Activated CD4-positive, CD25-positive, alpha-beta regulatory T cell treated with anti-CD3 and anti-CD28 coated beads, Interleukin-2, amount 50 U/mL, for 72 hours (primary cell): ENCODE results near the gene RAB25.
A peak's percentile ranks its signal among the peaks of the same experiment; 100 is the strongest.

ENCODE experiments used
- DNase-seq: peaks from one replicate; pipeline ENCODE4 v3.0.0; 2021

RAB25 gene

DNA sequence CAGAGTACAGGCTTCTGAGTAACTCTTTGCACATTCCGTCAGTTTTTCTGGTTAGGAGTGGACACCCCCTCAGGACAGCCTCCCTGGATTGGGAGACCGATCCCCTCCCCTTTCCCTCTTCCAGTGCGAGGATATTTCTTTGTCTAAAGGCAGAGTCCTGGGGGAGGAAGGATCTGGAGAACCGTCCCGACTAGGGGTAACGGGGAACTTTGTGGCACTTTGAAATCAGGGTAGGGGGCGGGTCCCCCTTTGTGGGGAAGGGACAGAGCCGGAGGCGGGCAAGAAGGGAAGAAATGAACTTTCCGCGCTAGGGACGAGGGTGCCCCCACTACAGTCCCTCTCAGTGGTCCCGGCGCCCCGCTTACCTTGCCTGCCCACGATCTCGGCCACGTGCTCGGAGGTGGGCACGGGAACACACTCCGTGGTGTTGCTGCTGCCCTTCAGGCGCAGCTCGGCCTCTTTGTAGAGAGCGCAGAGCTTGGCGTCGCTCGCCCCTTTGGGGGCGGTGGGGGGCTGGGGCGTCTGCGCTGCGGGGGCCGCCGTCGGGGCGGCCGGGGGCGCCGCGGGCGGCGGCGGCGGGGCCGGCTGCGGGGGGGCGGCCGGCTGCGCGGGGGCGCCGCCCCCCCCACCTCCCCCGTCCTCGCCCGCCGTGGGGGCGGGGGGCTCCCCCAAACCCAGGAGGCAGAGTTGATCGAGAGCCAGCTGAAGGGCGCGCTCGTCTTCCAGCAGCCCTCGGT is 20.4 kb downstream of the RAB25 start:
- DNase-seq, result no peak

DNA sequence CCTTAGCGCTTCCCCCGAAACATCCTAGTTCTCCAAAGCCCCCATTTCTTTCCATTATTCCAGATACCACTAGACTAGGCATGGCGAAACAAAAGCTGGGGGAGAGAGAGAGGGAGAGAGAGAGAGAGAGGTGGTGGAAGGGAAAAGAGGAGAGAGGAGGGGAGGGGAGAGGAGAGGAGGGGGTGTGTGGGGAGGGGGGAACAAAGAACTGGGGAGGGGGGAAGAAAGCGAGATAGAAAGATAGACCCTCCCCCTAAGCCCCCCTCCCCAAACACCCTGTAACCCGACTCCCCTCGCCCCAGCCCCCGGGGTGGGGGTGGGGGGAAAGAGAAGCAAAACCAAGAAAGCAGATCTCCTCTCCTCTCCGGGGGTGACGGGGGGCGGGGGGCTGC is 21.0 kb downstream of the RAB25 start:
- no peak for DNase-seq

DNA sequence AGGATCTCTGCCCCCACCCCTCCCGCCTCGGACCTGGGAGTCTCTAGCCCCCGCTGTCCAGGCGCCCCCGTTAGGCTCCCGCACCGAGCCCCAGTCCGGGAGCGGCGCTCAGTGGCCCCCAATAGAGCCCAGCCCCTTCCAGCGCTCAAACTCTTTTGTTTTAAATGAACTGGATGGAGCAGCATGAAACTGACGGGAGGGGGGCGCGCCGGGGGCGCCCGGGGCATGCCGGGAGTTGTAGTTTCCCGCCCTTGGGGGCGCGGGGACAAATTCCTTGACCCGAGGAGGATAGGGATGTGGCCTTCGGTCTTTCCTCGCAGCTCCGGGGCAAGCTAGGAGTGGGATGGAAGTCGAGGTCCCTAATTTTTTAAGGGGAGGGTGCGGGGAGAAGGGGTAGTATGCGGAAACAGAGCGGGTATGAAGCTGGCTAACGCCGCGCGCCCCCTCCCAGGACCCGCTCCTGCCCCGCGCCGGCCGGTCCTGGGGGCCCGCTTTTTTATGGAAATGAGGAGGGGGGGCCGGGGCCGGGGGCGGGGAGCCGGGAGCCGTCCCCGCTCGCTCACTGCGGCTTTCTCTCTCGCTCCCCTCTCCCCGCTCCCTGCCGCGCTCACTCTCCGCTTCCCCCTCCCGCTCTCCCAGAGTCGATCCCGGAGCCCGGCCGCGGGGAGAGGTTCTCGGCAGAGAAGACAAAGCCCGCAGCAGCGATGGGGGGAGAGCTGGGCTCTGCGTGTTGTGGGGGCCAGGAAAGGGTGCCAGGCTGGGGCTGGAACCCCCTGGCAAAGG is 21.5 kb downstream of the RAB25 start, which contains the start of gene MEX3A:
TSS of gene MEX3A (minus strand) at position 157 of the 783 bp plus-strand sequence. CDS start 467 bp downstream, outside the sequence.
- peak; percentile 52 for DNase-seq

DNA sequence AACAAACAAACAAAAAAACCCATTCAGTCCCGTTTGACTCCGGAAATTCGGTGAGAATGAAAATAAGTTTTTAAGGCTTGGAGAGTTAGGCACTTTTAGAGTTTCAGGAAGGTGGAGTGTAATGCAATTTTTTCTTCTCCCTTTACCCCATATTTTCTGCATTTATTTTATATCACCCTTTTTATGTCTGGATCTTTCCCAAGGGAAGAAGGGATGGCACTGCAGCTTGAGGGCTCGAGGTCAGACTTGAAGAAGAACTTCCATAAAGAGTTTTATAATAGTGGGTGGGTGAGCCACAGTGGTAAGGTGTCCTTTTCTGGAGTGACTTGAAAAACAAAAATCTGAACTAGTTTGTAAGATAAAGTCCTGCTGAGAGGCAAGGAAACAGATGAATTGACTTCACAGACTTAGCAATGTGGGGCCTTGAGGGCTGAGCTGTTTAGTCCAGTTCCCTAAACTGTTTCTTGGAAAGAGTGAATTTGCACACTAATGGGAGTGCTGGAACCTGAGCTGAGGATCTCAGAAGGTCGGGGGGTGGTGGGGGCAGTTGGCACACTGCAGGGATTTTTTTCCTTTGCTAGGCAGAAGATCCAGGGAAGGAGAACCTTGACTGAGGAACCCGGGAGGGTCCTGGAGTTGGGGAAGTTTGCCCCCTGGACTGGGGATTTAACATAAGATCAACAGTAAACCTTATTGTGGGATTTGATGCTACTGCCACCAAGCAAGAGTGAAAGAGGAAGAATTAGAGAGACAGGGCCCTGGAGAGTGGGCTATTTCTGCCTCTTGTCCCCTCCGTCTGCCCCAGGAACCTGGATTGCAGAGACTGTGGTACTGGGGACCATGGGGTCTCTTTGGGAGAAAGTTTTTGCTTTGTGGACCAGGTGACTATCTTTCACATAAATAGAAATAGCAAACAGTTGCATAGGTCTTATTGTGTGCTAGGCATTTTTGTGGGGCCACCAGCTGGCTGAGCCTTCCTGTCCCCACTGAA is 23.1 kb downstream of the RAB25 start:
- DNase-seq, result no peak

DNA sequence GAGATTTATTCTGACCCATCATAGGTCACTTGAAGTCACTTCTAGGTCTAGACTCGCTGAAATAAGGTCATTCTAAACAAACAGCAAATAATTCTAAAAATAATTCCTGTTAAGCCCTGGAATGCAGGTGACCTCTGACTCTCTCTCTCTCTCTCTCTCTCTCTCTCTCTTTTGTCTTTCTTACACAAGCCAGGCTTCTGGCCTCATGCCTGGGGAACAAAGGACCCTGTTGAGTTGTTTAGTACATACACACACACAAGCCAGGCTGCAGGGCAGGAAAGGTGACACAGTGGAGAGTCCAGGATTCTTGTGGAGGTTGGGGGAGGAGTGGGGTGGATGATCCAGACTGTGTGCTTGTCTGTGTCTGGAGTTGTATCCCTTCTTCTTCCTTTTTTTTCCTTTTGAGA is 25.3 kb downstream of the RAB25 start:
- DNase-seq, result no peak

DNA sequence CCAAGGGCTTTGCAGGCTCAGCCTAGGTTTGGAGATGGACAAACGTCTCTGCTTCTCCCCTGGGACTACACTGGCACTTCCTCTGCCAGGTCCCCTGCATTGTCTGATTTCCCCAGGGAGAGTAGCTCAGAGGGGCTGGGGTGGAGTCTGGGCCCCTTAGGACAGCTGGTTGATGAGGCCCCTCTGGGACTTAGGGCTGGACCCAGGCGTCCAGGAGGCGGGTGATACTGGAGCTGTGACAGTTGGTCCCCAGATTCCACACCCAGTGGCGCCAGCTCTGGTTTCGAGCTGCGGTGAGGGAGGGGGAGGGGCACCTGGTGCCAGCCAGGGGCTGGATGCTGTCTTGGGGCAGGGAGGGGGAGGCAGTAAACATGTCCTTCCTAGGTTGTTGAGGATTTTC is 28.7 kb downstream of the RAB25 start:
- DNase-seq, result no peak

DNA sequence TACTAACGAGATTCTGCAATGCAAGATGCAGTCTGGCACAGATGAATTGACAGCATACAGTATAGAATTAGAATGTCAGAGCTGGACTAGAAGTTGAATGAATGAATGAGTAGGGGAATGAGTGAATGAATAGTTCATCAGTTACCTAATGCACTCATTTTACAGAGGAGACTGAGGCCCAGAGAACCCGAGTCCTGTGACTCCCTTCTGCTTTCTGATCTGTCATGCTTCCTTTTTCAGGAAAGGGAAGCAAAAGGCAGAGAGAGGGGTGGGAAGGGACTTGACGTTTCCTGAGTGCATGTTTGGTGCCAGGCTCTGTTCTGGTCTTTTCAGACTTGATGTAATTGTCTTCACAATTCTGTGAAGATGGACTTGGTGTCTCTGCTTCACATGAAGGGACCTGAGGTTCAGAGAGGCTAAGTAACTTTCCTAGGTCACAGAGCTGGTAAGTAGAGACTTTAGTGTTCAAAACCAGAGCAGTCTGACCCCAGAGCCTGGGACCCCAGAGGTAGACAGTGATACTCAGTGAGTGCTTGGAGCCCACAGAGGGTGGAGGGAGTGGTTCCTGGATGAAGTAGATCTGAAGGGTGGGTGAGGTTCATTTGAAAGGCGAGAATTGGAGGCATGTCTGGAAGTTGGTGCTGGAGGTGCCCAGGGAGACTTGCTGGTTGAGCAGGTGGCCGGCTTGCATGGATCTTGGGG is 29.3 kb downstream of the RAB25 start:
- no peak for DNase-seq

DNA sequence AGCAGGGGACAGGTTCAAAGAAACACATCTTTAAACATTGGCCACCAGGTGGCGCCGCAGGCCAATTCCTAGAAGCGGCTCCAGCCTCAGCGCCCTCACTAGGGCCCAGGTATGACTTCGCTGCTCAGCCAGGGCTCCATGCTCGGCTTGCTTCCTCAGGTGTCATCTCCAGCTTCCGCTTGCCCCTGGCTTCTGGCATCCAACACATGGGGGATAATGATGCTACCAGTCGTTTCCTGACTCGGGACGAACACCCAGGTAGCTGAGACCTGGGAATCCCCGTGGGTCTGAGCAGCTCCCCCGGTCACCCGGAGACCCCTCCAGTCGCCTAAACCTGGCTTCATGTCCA is 29.9 kb downstream of the RAB25 start:
- DNase-seq, result peak; percentile 91

DNA sequence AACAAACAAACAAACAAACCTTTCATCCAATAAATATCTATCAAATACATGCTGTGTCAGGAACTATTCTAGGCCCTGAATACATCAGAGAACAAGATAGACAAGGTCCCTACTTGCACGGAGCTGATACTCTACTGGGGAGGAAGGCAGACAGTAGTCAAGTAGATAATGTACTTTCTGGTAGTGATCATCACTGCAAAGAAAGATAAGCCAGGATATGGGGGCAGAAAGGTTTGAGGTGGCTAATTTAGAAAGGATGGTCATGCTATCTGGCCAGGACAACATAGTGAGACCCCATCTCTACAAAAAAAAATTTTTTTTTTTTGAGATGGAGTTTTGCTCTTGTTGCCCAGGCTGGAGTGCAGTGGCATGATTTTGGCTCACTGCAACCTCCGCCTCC is 30.6 kb downstream of the RAB25 start:
- no peak for DNase-seq

DNA sequence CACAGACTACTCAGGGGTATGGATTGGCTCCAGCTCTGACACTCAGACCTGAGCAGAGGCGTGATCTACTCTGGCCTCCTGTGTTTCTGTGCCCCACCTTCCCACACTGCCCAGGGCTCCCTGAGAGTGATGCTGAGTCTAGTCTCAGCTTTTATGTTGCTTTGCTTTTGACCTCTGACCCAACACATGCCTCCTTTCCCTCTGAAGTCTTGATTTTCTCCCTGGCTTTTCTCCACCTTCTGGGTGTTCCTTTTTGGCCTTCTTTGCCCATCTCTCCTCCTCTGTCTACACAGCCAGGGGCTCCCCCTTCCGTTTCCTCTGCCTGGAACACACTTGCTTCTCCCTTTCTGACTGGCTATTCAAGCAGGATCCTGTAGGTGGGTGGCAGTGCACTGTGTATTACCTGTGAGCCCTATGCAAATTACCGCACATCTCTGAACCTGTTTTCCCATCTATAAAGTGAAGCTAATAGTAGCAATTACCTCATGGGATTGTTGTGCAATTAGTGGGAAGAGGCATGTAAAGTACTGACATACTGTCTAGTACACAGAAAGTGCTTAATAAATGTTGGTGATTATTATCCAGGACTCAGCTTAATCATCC is 35.0 kb downstream of the RAB25 start:
- DNase-seq, result no peak

DNA sequence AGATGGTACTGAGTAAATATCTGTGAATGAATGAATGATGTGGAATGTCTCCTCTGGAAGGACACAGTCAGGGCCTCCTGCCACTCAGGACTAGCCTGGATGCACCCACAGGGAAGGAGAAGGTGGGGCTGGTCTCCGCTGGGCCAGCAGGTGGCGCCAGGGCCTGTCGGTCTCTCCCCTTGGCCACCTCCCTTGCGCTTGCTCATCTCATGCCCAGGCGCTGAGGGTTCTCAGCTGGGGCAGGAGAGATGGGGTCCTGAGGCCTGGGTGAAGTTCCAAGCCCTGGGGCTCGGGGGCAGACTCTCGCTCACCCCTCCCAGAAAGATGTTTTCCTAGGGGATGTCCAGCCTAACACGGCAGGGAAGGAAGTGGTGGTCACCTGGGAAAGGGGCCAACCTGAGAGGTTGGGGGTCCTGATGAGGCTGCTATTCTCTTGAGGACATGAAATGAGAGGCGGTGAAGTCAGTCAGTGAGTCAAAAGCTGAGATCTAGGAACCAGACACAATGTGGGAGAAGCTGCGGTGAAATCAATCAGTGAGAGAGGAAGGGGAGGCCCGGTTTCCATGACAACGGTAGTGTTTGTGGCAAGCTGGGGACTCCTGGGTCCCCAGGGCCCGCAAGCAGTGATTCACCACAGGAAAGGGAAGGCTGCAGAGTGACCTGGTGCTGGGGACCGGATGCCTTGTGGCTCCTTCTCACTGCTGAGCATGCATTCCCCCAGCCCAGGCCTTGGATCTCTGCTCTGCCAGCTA is 35.9 kb downstream of the RAB25 start:
- DNase-seq, result peak; percentile 84

DNA sequence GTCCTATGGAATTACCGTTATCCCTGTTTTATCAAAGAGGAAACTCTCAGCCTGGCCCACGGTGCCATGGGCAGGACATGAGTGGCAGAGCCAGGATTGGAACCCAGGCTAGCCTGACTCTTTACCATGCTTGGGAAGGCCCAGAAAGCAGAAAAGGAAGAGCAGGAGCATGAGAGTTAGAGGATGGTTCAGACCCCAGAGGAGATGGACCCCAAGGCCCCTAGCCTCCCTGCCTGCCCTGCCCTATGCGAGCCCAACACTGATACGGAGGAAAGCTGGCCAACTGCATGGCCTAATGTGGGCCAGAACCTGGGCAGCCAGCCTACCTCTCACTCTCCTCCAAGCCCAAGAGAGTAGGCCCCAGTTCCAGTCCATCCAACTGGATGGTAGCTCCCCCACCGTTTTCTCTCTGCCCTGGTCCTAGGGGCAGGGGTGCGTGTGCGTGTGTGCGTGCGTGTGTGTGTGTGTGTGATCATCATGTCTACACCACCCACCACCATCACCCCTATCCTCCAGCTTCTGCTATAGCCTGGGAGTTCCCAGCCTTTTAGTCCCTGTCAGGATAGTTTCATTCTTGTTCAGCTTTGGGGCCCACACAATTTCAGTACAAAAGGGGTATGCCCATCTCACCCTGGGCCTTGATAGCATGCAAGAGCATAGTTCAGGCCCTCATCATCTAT is 36.7 kb downstream of the RAB25 start:
- DNase-seq, result no peak

DNA sequence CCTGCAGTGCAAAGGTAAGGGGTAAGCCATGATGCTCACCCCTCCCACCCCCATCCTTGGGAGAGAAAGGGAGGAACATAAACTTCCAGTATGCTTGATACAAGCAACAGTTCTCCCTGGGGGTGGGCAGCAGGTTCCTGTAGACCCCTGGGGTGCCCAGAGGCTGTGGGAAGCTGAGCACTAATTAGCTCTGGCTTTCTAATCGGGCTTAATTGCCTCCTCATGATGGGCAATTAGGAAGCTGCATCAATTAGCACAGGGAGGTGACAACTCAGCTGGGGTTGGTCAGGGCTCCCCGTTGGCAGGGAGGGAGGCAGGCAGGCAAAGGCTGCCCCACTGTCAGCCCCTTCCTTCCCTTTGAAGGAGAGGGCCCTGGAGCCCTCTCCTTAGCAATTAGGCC is 37.8 kb downstream of the RAB25 start:
- no peak for DNase-seq

DNA sequence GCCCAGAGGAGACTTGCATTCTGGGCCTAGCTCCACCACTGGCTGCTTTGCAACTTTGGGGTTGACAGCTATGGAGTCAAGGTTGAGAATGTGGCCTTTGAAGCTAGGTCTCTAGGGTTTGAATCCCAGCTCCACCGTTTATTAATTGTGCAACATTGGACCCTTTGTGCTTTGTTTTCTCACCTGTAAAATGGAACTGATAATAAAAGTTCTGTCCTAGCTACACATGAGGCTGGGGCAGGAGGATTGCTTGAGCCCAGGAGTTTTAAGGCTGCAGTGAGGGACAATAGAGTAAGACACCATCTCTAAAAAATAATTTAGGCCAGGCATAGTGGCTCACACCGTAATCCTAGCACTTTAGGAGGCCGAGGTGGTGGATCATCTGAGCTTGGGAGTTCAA is 38.3 kb downstream of the RAB25 start:
- DNase-seq, result no peak

DNA sequence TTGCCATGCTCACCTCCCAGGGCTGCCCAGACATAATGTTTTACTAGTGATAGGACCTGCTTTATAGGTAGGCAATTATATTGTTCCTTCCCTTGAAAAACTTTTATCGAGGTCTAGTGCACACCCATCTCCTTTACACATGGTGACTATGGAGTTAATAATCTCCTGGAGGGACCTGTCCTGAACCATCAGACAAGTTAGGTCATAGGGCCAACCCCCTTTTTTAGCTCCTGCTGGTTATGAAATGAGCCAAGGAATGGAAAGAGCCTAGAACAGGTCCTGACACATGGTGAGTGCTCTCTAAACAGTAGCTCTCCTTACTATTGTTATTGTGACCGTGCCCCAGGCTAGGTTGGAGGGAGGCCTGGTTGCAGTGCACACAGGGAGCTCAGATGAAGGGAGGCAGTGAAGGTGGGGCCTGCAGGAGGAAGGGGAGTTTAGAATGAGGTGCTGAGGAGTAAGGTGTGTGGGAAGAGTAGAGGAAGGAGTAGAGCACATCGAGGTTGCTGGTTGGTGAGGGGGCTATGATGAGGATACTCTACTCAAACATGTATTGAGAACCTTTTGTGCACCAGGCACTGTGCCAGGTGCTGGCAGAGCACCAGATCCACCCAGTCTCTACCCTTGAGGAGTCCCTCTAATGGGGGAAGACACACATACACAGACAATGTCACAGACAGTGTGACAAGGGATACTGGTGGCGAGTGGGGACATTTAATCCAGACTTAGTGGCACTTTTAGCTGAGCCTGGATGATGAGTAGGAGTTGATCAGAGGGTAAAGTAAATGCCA is 39.4 kb downstream of the RAB25 start:
- no peak for DNase-seq

DNA sequence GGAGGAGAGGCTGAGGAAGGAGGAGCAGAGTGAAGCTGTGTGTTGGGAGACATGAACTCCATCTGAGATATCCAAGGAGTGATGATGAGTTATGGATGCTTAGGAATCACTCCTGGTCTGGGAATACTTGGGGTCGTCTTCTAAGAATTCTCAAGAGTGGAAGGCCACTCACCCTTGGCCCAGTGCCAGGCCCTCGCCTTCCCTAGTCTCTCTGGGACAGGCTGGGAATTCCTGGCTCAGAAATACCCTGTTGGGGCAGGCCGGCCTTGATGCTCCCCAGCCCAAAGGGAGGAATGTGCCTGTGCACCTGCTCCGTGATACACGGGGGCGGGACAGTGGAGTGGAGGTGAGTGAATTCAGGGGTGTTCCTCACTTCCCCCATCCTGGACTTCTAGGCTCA is 40.9 kb downstream of the RAB25 start:
- DNase-seq, result no peak

DNA sequence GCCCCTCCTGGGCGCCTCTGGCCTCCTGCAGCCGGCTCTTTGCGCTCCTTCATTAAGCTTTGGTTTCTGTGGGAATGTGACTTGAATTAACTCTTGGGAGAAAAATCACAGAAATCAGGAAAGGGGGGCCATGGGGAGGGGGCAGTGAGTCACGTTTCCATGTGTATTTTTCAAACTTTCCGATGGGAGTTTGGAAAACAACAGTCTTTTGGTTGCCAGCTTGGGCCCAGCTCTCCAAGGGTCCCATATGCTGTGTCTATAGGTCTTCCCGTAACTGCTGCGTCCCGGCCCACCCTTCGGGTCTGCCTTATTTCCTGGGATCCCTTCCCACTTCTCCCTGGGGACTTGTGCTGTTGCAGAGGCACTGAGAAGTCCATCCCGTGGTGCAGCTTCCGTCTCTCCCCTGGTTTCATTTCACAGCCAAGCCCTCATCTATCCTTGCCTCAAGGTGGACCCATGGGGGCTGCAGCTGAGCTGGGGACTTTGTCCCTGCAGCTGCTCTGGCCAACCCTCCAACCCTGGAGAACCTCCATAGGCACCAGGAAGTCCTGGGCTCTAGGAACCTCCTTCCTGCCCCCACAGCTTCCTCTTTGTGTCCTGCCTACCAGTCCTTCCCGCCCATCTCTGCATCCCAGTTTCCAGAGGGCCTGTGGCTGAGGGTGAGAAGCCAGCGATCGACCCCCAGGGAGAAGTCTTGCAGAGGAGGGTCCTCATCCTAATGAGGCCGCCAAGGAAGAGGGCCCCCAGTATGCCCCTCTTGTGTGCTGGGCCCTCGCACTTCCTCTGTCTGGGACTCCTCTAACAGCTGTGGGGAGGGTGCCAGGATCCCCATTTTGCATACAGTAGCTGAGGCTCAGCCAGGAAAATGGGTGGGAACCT is 41.9 kb downstream of the RAB25 start:
- no peak for DNase-seq

DNA sequence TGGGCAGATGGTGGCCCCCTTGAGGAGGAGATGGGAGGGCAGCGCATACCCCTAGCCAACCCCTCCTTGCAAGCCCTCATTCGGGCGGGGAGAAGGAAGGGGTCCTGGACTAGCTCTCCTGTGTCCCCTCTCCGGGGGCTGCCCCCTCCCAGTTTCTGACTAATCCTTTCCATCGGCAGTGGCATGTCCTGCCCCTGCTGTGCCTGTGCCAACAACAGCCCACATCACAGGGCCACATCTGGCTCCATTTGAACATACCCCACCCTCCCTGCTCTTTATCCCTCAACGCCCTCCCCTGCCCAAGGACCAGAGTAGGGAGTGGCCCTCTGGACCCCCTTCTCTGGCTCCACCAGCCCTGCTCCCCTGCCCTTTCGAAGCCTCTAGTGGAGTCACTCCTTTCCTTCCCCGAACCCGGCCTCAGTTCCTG is 42.6 kb downstream of the RAB25 start:
- DNase-seq, result no peak
